K562 (cell line): ENCODE measurements around the gene CXCR6. TPM values are rescaled to one million over a fixed set of nuclear protein-coding genes. Genes with fewer than 3 reads are reported as not detected.

ENCODE experiments used
- ATF3 ChIP-seq, 2 experiments: fragments of 450-650 bp in 1 of 2; sonication (generic) in 1 of 2; formaldehyde crosslinking in 1 of 2; IDR thresholded peaks in 1 of 2; conservative IDR thresholded peaks in 1 of 2; 2 replicates each; pipeline versions ENCODE4 v1.6.1 to v1.8.1; 2016 to 2023; ENCODE audit warnings: mild to moderate bottlenecking in 2 of 2, moderate library complexity in 2 of 2, inconsistent platforms in 1 of 2, missing genetic modification reagents in 1 of 2
- E2F8 ChIP-seq: fragments of 450-650 bp; IDR thresholded peaks from 2 replicates; pipeline ENCODE4 v1.7.1; 2018; ENCODE audit warnings: mild to moderate bottlenecking, low read depth; ENCODE audit not compliant: partially characterized antibody
- GATAD2A ChIP-seq: fragments of 450-650 bp; IDR thresholded peaks from 2 replicates; pipeline ENCODE4 v1.6.1; 2017
- HDGF ChIP-seq: fragments of 450-650 bp; IDR thresholded peaks from 2 replicates; pipeline ENCODE4 v1.6.1; 2016
- HIVEP1 ChIP-seq: fragments of 250-450 bp; sonication (Bioruptor Pico); IDR thresholded peaks from 2 replicates; pipeline ENCODE4 v1.4.0; 2020; ENCODE audit warnings: mild to moderate bottlenecking
- HOXB6 ChIP-seq: fragments of 250-450 bp; sonication (Bioruptor Pico); IDR thresholded peaks from 2 replicates; pipeline ENCODE4 v1.5.1; 2022; ENCODE audit warnings: mild to moderate bottlenecking, borderline replicate concordance
- KDM1A ChIP-seq, 2 experiments: fragments of 450-650 bp; IDR thresholded peaks; 2 replicates each; pipeline ENCODE4 v1.6.1; 2016; ENCODE audit warnings: mild to moderate bottlenecking in 2 of 2
- MCM3 ChIP-seq: fragments of 450-650 bp; IDR thresholded peaks from 2 replicates; pipeline ENCODE4 v1.6.1; 2016
- POLR2A ChIP-seq: fragments of 450-650 bp; conservative IDR thresholded peaks from 2 replicates; pipeline ENCODE4 v1.6.1; 2016
- PRPF4 ChIP-seq: fragments of 200-400 bp; formaldehyde crosslinking; IDR thresholded peaks from one replicate; pipeline ENCODE4 v1.6.1; 2017; ENCODE audit warnings: low read length, low read depth, mild to moderate bottlenecking; ENCODE audit not compliant: insufficient read depth, poor library complexity, severe bottlenecking
- SREBF2 ChIP-seq: sonication (generic); formaldehyde crosslinking; IDR thresholded peaks from 2 replicates; pipeline ENCODE4 v1.4.0; 2020; ENCODE audit warnings: mild to moderate bottlenecking, missing genetic modification reagents
- TCF15 ChIP-seq: fragments of 250-450 bp; sonication (Bioruptor Pico); IDR thresholded peaks from 2 replicates; pipeline ENCODE4 v1.8.0; 2022; ENCODE audit warnings: moderate library complexity, mild to moderate bottlenecking, inconsistent platforms
- TEAD4 ChIP-seq, 2 experiments: sonication (generic) in 1 of 2; formaldehyde crosslinking in 1 of 2; IDR thresholded peaks; 2 replicates each; pipeline versions ENCODE4 v1.6.1 to v1.8.0; 2012 to 2022; ENCODE audit warnings: borderline replicate concordance in 1 of 2, inconsistent platforms in 1 of 2, low read length in 1 of 2, mild to moderate bottlenecking in 1 of 2, missing genetic modification reagents in 1 of 2
- TFE3 ChIP-seq: fragments of 450-650 bp; formaldehyde crosslinking; IDR thresholded peaks from 2 replicates; pipeline ENCODE4 v1.4.0; 2020; ENCODE audit warnings: mild to moderate bottlenecking, mixed read lengths
- XRCC4 ChIP-seq: IDR thresholded peaks from one replicate; pipeline ENCODE4 v1.6.1; 2011; ENCODE audit not compliant: insufficient read depth, insufficient read length; ENCODE audit errors: extremely low read depth
- ZFX ChIP-seq: sonication (generic); formaldehyde crosslinking; IDR thresholded peaks from 2 replicates; pipeline ENCODE4 v1.8.0; 2022; ENCODE audit warnings: mild to moderate bottlenecking, missing genetic modification reagents, moderate library complexity
- ZNF143 ChIP-seq: sonication (generic); formaldehyde crosslinking; IDR thresholded peaks from 2 replicates; pipeline ENCODE4 v1.9.0; 2022; ENCODE audit warnings: mild to moderate bottlenecking, missing genetic modification reagents
- ZNF398 ChIP-seq: fragments of 250-450 bp; sonication (Bioruptor Pico); IDR thresholded peaks from 2 replicates; pipeline ENCODE4 v1.8.0; 2021; ENCODE audit warnings: moderate library complexity, mild to moderate bottlenecking, inconsistent platforms
- ZNF584 ChIP-seq: fragments of 200-800 bp; sonication (Bioruptor generic); IDR thresholded peaks from 2 replicates; pipeline ENCODE4 v1.6.1; 2016; ENCODE audit warnings: low read depth, mild to moderate bottlenecking, missing genetic modification characterization, missing compliant biosample characterization
- polyA plus RNA-seq, 8 experiments: library from polyadenylated mRNA; depleted of rRNA in 4 of 8; stranded (reverse) in 5 of 8; unstranded in 3 of 8; fragments of >200 nt; fragmentation: Nextera tagmentation in 2 of 8; fragmentation: Illumina TruSeq in 1 of 8; extraction: Ambion mirVana in 2 of 8; extraction: Trizol in 1 of 8; gene quantifications; 2 replicates each; pipeline versions ENCODE4 v1.2.1 to v1.2.3, GENCODE V29; 2011 to 2014; ENCODE audit warnings: inconsistent platforms in 1 of 8, missing spikeins in 1 of 8
- total RNA-seq, 7 experiments: library from RNA; depleted of rRNA in 6 of 7; stranded (reverse); fragments of >200 nt in 6 of 7; fragmentation: Illumina TruSeq in 2 of 7; extraction: Trizol in 2 of 7; gene quantifications; 2 replicates each; pipeline versions ENCODE4 v1.2.1 to v1.2.3, GENCODE V29; 2011 to 2021; ENCODE audit warnings: low replicate concordance in 1 of 7

Gene CXCR6
- total and polyA plus RNA-seq, 9 of the 15 experiments (the other 6 are each of a cell fraction or from before 2014, with no cell fraction given) = 0.28 TPM; not detected in 8

GRCh38 chr3:45995236-45996192, 52.2 kb downstream of the CXCR6 start, which contains the start of gene FYCO1 (continued):
- TF ChIP-seq TCF15 (no peak), XRCC4 (no peak), HOXB6 (CRISPR knock-in tag) (no peak), ZNF398 (CRISPR knock-in tag) (no peak), POLR2A (peak; percentile 88), TEAD4 (IDR thresholded peaks at IDR 0.05; ENCODE audit: low read length) (no peak; the same call in 1 of the 2 replicates), TEAD4 (CRISPR knock-in tag; IDR thresholded peaks at IDR 0.05; ENCODE audit: borderline replicate concordance) (no peak), ATF3 (IDR thresholded peaks at IDR 0.05) (no peak), ATF3 (CRISPR knock-in tag; conservative IDR thresholded peaks at IDR 0.05) (no peak), ZFX (CRISPR knock-in tag) (peak; percentile 99), ZNF584 (CRISPR knock-in tag) (0 out of 2 replicates have a peak, but pooled peaks have one; percentile 34), PRPF4 (no peak), MCM3 (no peak), E2F8 (no peak), HIVEP1 (CRISPR knock-in tag) (0 out of 2 replicates have a peak, but pooled peaks have one; percentile 4), TFE3 (no peak), ZNF143 (CRISPR knock-in tag) (peak; percentile 97), GATAD2A (no peak), HDGF (no peak), KDM1A (IDR thresholded peaks at IDR 0.05) (no peak), SREBF2 (CRISPR knock-in tag) (no peak)
